SK-N-MC (cell line): Measurements from ENCODE around the gene ZNF391.

Experiments used
- EZH2 ChIP-seq: fragments of 200-600 bp; sonication (generic); IDR thresholded peaks from one replicate; pipeline ENCODE4 v1.6.1; 2017; ENCODE audit warnings: antibody characterized with exemption
- POLR2AphosphoS5 ChIP-seq: IDR thresholded peaks from 2 replicates; pipeline ENCODE4 v1.6.1; 2012; ENCODE audit warnings: mild to moderate bottlenecking, low read depth, low read length, borderline replicate concordance

DNA sequence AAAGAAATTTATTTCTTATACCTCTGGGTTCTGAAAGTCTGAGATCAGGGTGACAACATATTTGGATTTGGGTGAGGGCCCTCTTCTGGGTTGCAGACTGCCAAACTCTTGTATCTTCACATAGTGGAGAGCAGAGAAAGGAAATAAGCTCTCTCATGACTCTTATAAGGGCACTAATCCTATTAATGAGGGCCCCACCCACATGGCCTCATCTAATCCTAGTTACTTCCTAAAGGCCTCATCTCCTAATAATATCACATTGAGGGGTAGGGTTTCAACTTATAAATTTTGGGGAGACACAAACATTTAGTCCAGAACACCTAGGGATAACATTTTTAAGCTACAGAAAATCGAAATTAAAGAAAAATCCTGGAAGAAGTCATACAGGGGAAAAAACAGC is 5.1 kb upstream of the ZNF391 start:
- TF ChIP-seq EZH2 = no peak
- TF ChIP-seq POLR2AphosphoS5 = no peak
